WTC11 (cell line): ENCODE results near the gene EIF5A2. TPM values are rescaled to one million over a fixed set of nuclear protein-coding genes. Genes with fewer than 3 reads are reported as not detected.

Experiments
- ARID4B ChIP-seq: sonication (generic); formaldehyde crosslinking; IDR thresholded peaks from 2 replicates; pipeline ENCODE4 v1.8.0; 2023; ENCODE audit warnings: missing genetic modification reagents, mild to moderate bottlenecking, borderline replicate concordance
- HMGA2 ChIP-seq: fragments of 250-450 bp; sonication (Bioruptor Pico); IDR thresholded peaks from 2 replicates; pipeline ENCODE4 v1.4.0; 2021; ENCODE audit warnings: mild to moderate bottlenecking, moderate library complexity
- HMGXB4 ChIP-seq: sonication (generic); formaldehyde crosslinking; IDR thresholded peaks from 2 replicates; pipeline ENCODE4 v1.8.1; 2023; ENCODE audit warnings: mild to moderate bottlenecking, moderate library complexity, missing genetic modification reagents
- KAT7 ChIP-seq: sonication (generic); formaldehyde crosslinking; IDR thresholded peaks from 2 replicates; pipeline ENCODE4 v1.8.1; 2023; ENCODE audit warnings: missing genetic modification reagents, mild to moderate bottlenecking, borderline replicate concordance
- MAX ChIP-seq: sonication (generic); formaldehyde crosslinking; IDR thresholded peaks from 2 replicates; pipeline ENCODE4 v1.8.0; 2022; ENCODE audit warnings: mild to moderate bottlenecking, missing genetic modification reagents
- MXD4 ChIP-seq: fragments of 250-450 bp; sonication (Bioruptor Pico); IDR thresholded peaks from 2 replicates; pipeline ENCODE4 v1.8.0; 2021; ENCODE audit warnings: mild to moderate bottlenecking, moderate library complexity, borderline replicate concordance
- MYBL2 ChIP-seq: sonication (generic); formaldehyde crosslinking; IDR thresholded peaks from 2 replicates; pipeline ENCODE4 v1.8.1; 2023; ENCODE audit warnings: mild to moderate bottlenecking, moderate library complexity, missing genetic modification reagents
- NFE2L1 ChIP-seq: sonication (generic); formaldehyde crosslinking; IDR thresholded peaks from 2 replicates; pipeline ENCODE4 v1.8.1; 2023; ENCODE audit warnings: missing genetic modification reagents
- OVOL2 ChIP-seq: fragments of 250-450 bp; sonication (Bioruptor Pico); IDR thresholded peaks from 2 replicates; pipeline ENCODE4 v1.9.0; 2021; ENCODE audit warnings: mild to moderate bottlenecking, borderline replicate concordance
- PRDM15 ChIP-seq: sonication (generic); formaldehyde crosslinking; IDR thresholded peaks from 2 replicates; pipeline ENCODE4 v1.8.0; 2022; ENCODE audit warnings: missing genetic modification reagents
- SOX15 ChIP-seq: fragments of 250-450 bp; sonication (Bioruptor Pico); IDR thresholded peaks from 2 replicates; pipeline ENCODE4 v1.9.0; 2021; ENCODE audit warnings: mild to moderate bottlenecking
- ZNF138 ChIP-seq: sonication (generic); formaldehyde crosslinking; conservative IDR thresholded peaks from 2 replicates; pipeline ENCODE4 v1.8.1; 2022; ENCODE audit warnings: mild to moderate bottlenecking, moderate library complexity, missing genetic modification reagents
- ZNF423 ChIP-seq: fragments of 250-450 bp; sonication (Bioruptor Pico); IDR thresholded peaks from 2 replicates; pipeline ENCODE4 v2.1.2; 2022; ENCODE audit warnings: mild to moderate bottlenecking, moderate library complexity
- ZNF512 ChIP-seq: sonication (generic); formaldehyde crosslinking; IDR thresholded peaks from 2 replicates; pipeline ENCODE4 v1.8.1; 2022; ENCODE audit warnings: missing genetic modification reagents, borderline replicate concordance
- ZNF671 ChIP-seq: fragments of 250-450 bp; sonication (Bioruptor Pico); IDR thresholded peaks from 2 replicates; pipeline ENCODE4 v1.8.0; 2021; ENCODE audit warnings: mild to moderate bottlenecking
- total RNA-seq: library from RNA; stranded (reverse); gene quantifications from 3 replicates; pipeline ENCODE4 v1.2.3, GENCODE V29; 2021
- TF ChIP-seq, protein P1 (sequence below): sonication (generic); formaldehyde crosslinking; IDR thresholded peaks from 2 replicates; pipeline ENCODE4 v1.8.1; 2023; ENCODE audit warnings: mild to moderate bottlenecking, missing genetic modification reagents, moderate library complexity
- TF ChIP-seq, protein P2 (sequence below): sonication (generic); formaldehyde crosslinking; IDR thresholded peaks from 2 replicates; pipeline ENCODE4 v1.8.0; 2022; ENCODE audit warnings: mild to moderate bottlenecking, missing genetic modification reagents
- TF ChIP-seq, protein P3 (sequence below): sonication (generic); formaldehyde crosslinking; IDR thresholded peaks from 2 replicates; pipeline ENCODE4 v1.8.1; 2022; ENCODE audit warnings: low read depth, missing genetic modification reagents, borderline replicate concordance
- TF ChIP-seq, protein P4 (sequence below): sonication (generic); formaldehyde crosslinking; IDR thresholded peaks from 2 replicates; pipeline ENCODE4 v1.8.0; 2022; ENCODE audit warnings: mild to moderate bottlenecking, missing genetic modification reagents

Gene EIF5A2
- total RNA-seq, 1 experiment from 2014 or later, result 7.6 TPM

DNA sequence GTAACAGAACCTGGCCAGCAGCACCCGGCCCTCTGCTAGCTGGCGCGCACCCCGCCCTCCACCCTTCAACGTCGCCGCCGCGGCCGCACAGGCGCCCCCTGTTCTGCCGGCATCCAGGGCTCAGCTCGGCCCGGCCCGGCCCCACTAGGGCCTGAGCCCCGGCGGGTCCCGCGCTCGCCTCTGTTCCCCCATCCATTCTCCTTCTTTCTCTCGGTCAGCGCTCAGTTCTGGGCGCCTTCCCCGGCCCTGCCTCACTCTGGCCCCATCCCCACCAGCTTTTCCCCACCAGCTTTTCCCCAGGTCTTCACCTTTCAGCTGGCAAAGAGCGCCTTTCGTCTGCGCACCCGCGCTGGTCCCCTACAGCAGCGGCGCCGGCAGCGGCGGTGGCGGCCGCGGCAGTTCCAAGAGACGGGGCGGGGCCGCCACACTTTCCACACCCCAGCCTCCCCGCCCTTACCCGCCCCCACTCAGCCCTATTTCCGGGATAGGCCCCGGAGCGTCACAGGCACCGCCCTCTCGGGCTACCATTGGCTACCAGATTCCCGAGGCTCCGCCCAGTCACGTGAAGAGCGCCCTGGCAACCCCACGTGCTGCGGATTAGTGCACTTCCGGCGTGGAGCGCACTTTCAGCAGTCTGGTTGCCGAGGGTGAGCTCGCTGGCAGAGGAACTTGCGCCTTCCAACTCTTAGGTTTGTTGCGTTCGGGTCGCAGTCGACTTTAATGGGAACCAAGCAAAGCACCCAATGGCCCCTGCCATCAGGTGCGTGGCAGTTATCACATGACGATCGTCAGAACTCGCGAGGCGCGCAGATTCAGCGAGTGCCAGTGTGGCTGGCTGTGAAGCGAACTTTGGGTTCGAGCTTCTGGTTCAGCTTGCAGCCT, at the start of gene EIF5A2 (continued):
- TF ChIP-seq HMGXB4 (CRISPR knock-in tag) (peak; percentile 52; the same call in 1 of the 2 replicates), SOX15 (CRISPR knock-in tag) (no peak), MYBL2 (CRISPR knock-in tag) (peak; percentile 58; the same call in 1 of the 2 replicates), KAT7 (CRISPR knock-in tag) (0 out of 2 replicates have a peak, but pooled peaks have one; percentile 37), ZNF671 (CRISPR knock-in tag) (no peak), OVOL2 (no peak), ARID4B (CRISPR knock-in tag) (peak; percentile 97), PRDM15 (CRISPR knock-in tag) (peak; percentile 56; the same call in 1 of the 2 replicates), ZNF138 (CRISPR knock-in tag) (peak; percentile 95), ZNF423 (CRISPR knock-in tag) (no peak), ZNF512 (CRISPR knock-in tag) (no peak), MXD4 (CRISPR knock-in tag) (no peak), NFE2L1 (CRISPR knock-in tag) (peak; percentile 68; the same call in 1 of the 2 replicates), MAX (CRISPR knock-in tag) (peak; percentile 100), HMGA2 (CRISPR knock-in tag) (no peak)
- TF ChIP-seq, protein P1, sequence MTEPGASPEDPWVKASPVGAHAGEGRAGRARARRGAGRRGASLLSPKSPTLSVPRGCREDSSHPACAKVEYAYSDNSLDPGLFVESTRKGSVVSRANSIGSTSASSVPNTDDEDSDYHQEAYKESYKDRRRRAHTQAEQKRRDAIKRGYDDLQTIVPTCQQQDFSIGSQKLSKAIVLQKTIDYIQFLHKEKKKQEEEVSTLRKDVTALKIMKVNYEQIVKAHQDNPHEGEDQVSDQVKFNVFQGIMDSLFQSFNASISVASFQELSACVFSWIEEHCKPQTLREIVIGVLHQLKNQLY (CRISPR knock-in tag), result 0 out of 2 replicates have a peak, but pooled peaks have one; percentile 75
- TF ChIP-seq, protein P2, sequence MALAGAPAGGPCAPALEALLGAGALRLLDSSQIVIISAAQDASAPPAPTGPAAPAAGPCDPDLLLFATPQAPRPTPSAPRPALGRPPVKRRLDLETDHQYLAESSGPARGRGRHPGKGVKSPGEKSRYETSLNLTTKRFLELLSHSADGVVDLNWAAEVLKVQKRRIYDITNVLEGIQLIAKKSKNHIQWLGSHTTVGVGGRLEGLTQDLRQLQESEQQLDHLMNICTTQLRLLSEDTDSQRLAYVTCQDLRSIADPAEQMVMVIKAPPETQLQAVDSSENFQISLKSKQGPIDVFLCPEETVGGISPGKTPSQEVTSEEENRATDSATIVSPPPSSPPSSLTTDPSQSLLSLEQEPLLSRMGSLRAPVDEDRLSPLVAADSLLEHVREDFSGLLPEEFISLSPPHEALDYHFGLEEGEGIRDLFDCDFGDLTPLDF (CRISPR knock-in tag), result peak; percentile 96
- TF ChIP-seq, protein P3, sequence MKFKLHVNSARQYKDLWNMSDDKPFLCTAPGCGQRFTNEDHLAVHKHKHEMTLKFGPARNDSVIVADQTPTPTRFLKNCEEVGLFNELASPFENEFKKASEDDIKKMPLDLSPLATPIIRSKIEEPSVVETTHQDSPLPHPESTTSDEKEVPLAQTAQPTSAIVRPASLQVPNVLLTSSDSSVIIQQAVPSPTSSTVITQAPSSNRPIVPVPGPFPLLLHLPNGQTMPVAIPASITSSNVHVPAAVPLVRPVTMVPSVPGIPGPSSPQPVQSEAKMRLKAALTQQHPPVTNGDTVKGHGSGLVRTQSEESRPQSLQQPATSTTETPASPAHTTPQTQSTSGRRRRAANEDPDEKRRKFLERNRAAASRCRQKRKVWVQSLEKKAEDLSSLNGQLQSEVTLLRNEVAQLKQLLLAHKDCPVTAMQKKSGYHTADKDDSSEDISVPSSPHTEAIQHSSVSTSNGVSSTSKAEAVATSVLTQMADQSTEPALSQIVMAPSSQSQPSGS (CRISPR knock-in tag), result no peak
- TF ChIP-seq, protein P4, sequence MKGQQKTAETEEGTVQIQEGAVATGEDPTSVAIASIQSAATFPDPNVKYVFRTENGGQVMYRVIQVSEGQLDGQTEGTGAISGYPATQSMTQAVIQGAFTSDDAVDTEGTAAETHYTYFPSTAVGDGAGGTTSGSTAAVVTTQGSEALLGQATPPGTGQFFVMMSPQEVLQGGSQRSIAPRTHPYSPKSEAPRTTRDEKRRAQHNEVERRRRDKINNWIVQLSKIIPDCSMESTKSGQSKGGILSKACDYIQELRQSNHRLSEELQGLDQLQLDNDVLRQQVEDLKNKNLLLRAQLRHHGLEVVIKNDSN, result peak; percentile 98
